ENCODE measurements around the gene ADARB1. TPM values are rescaled to one million over a fixed set of nuclear protein-coding genes. Genes with fewer than 3 reads are reported as not detected.

The ADARB1 gene
- total RNA-seq, 3 donors from 2014 or later (not counting 1 experiment from before 2014, with no cell fraction given): 20.7 to 28.0 (median 26.6) TPM

DNA sequence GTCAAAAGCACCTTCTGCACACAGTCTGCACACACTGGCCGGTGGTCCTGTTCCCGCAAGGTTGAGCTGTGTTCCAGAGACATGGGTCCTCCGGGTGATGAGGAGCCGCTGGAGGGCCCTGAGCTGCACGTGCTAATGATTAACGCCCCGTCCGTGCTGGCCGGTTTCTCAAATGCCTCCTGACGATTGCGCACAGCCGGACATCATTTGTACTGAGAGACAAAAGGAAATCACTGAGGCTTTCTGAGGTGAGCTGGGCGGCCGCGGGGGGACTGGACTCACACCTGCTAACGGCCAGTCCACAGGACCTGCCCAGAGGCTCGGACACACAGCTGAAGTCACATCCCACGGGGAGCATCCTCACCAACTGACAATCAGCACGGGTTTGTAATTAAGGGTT lies 184.1 kb downstream of the ADARB1 start:
- H3K9me3 Mint-ChIP-seq: no peaks in the 10 kb centered on the region
- H3K27me3 Mint-ChIP-seq (ENCODE audit: low read depth in 2 of 2): peaks cover 6 to 25% of the 10 kb centered on the region in 2 donors
- no peak overlapping the region for H3K27ac ChIP-seq (ENCODE audit: low read length)
- intact Hi-C loops (cut with micrococcal nuclease): no loop called here
- no peaks in the 10 kb centered on the region for H3K9me3 ChIP-seq (ENCODE audit: control insufficient read depth, insufficient read depth, low read length)
- H3K36me3 ChIP-seq (ENCODE audit: control insufficient read depth, insufficient read depth, low read length): no peaks in the 10 kb centered on the region
- TF ChIP-seq, protein P1, sequence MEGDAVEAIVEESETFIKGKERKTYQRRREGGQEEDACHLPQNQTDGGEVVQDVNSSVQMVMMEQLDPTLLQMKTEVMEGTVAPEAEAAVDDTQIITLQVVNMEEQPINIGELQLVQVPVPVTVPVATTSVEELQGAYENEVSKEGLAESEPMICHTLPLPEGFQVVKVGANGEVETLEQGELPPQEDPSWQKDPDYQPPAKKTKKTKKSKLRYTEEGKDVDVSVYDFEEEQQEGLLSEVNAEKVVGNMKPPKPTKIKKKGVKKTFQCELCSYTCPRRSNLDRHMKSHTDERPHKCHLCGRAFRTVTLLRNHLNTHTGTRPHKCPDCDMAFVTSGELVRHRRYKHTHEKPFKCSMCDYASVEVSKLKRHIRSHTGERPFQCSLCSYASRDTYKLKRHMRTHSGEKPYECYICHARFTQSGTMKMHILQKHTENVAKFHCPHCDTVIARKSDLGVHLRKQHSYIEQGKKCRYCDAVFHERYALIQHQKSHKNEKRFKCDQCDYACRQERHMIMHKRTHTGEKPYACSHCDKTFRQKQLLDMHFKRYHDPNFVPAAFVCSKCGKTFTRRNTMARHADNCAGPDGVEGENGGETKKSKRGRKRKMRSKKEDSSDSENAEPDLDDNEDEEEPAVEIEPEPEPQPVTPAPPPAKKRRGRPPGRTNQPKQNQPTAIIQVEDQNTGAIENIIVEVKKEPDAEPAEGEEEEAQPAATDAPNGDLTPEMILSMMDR (IDR thresholded peaks at IDR 0.05): no peak
- peaks cover 11% of the 10 kb centered on the region for H3K27me3 ChIP-seq (ENCODE audit: control insufficient read depth, insufficient read depth, low read length)
- WGBS (ENCODE audit: insufficient coverage): 94% methylated on average over 19 of the region's 19 CpGs
- peaks cover 7 to 30% of the 10 kb centered on the region in 2 donors for H3K4me1 Mint-ChIP-seq
- H3K4me3 Mint-ChIP-seq: no peak overlapping the region
- DNase-seq: no peak
- no peak overlapping the region for H3K27ac Mint-ChIP-seq
- ATAC-seq: no peak
- H3K4me1 ChIP-seq (ENCODE audit: control insufficient read depth, insufficient read depth, low read length): peaks cover 38% of the 10 kb centered on the region
- no peak overlapping the region for H3K4me3 ChIP-seq (ENCODE audit: low read length)
- H3K36me3 Mint-ChIP-seq: no peaks in the 10 kb centered on the region

DNA sequence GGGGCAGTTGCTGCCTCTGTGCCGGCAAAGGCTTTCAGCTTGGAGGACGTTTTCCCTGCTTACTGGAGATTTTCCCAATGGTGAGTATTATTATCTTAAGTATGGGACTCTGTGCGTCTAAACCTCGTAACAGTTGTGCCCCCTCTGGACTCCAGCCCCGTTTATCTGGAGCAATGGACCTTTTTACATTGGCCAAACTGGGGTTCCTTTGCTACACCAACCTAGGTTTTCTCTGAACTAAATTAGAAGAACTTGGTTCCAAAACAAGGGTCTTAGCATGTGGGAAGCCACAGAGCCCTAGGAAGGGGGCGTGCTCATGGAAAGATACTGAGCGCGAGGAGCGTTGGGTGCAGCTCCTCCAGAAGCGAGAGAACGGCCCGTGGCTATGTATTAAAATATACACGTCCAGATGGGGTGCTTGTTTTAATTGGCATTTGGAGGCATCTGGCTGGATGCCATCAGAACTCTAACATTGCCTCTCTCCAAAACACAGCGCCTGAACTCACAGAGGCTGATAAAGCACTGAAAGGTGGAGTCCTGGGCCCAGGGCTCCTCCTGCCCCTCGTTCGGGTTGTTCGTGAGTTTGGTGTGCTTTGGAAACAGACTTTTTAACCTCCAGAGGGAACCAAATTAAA lies 184.9 kb downstream of the ADARB1 start:
- Mint-ChIP-seq H3K4me3 (no peak overlapping the region), H3K9me3 (no peaks in the 10 kb centered on the region), H3K27me3 (ENCODE audit: low read depth in 2 of 2) (peaks cover 3 to 26% of the 10 kb centered on the region in 2 donors), H3K27ac (no peak overlapping the region), H3K36me3 (no peaks in the 10 kb centered on the region), H3K4me1 (peaks cover 12 to 32% of the 10 kb centered on the region in 2 donors)
- no peak for ATAC-seq
- Histone ChIP-seq H3K27me3 (ENCODE audit: control insufficient read depth, insufficient read depth, low read length) (peaks cover 10% of the 10 kb centered on the region), H3K36me3 (ENCODE audit: control insufficient read depth, insufficient read depth, low read length) (peaks cover 8% of the 10 kb centered on the region), H3K27ac (ENCODE audit: low read length) (no peak overlapping the region), H3K4me3 (ENCODE audit: low read length) (no peak overlapping the region), H3K4me1 (ENCODE audit: control insufficient read depth, insufficient read depth, low read length) (peaks cover 41% of the 10 kb centered on the region), H3K9me3 (ENCODE audit: control insufficient read depth, insufficient read depth, low read length) (no peaks in the 10 kb centered on the region)
- 87% methylated on average over 17 of the region's 17 CpGs for WGBS (ENCODE audit: insufficient coverage)
- TF ChIP-seq, protein P1 (IDR thresholded peaks at IDR 0.05): no peak
- DNase-seq: no peak
- intact Hi-C loops (cut with micrococcal nuclease): no loop called here

DNA sequence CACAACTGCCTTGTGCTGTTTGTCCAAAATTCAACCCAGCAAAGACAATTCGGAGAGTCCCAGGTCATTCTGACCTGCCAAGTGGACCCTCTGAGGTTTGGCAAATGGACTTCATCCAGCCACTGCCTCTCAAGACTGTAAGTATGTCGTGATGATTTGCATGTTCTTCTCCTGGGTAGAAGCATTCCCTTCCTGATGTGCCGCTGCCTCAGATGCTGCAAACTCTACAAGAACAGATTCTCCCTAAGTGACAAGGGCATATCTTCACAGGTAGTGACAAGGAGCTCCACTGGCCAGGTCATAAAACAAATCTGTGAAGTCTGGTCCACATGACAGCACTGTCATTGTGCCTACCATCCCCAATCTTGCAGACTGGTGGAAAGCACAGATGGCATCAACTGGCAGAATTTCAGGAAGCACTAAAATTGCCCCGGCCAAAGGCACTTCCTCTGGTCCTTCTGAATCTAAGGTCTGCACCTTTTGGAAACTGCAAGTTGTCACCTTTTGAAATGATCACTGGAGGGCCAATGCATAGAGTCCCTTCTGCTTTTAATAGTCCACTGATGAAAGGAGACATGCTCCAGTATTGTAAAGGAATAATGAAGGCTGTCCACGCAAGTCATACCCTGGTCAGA lies 185.9 kb downstream of the ADARB1 start:
- Mint-ChIP-seq H3K4me1 (peaks cover 19 to 31% of the 10 kb centered on the region in 2 donors), H3K9me3 (no peaks in the 10 kb centered on the region), H3K4me3 (no peak overlapping the region), H3K36me3 (no peaks in the 10 kb centered on the region), H3K27ac (no peak overlapping the region), H3K27me3 (ENCODE audit: low read depth in 2 of 2) (peaks cover 0 to 18% of the 10 kb centered on the region in 2 donors)
- peaks cover 10% of the 10 kb centered on the region for H3K27me3 ChIP-seq (ENCODE audit: control insufficient read depth, insufficient read depth, low read length)
- WGBS (ENCODE audit: insufficient coverage): 86% methylated on average over 5 of the region's 5 CpGs
- H3K36me3 ChIP-seq (ENCODE audit: control insufficient read depth, insufficient read depth, low read length): peaks cover 16% of the 10 kb centered on the region
- H3K4me1 ChIP-seq (ENCODE audit: control insufficient read depth, insufficient read depth, low read length): peaks cover 44% of the 10 kb centered on the region
- H3K9me3 ChIP-seq (ENCODE audit: control insufficient read depth, insufficient read depth, low read length): no peaks in the 10 kb centered on the region
- no peak overlapping the region for H3K4me3 ChIP-seq (ENCODE audit: low read length)
- no peak overlapping the region for H3K27ac ChIP-seq (ENCODE audit: low read length)
- DNase-seq: no peak
- no peak for ATAC-seq
- TF ChIP-seq, protein P1 (IDR thresholded peaks at IDR 0.05): no peak
- intact Hi-C loops (cut with micrococcal nuclease): no loop called here
